ENCODE results near the gene TFR2.
"Not testable (repeated sequence)": the region's sequence is repeated elsewhere in the genome, so short reads cannot be mapped to it uniquely, and the experiment has no call there.

TFR2 gene

DNA sequence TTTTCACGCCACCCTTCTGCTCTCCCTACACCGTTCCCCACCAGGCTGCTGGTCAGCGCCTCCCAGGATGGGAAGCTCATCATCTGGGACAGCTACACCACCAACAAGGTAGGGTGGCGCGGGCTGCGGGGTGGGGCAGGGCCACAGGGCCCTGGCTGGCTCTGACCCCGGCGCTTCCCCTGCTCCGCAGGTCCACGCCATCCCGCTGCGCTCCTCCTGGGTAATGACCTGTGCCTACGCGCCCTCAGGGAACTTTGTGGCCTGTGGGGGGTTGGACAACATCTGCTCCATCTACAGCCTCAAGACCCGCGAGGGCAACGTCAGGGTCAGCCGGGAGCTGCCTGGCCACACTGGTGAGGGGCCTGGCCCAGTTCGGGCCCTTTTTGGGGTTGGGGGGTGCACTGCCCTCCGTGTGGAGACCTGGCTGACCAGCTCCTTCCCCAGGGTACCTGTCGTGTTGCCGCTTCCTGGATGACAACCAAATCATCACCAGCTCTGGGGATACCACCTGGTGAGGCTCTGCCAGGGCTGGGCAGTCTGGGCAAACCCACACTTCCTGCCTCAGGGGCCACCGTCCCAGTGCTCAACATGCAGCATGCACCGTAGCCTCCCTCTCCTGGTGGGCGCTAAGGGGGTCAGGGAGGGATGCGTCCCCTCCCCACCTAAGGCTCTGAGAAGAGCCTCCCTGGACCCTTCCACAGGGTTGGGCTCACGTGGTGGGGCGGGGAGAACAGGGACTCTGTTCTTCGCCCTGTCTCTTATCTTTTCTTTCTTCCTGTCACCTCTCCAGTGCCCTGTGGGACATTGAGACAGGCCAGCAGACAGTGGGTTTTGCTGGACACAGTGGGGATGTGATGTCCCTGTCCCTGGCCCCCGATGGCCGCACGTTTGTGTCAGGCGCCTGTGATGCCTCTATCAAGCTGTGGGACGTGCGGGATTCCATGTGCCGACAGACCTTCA, 36.2 kb upstream of the TFR2 start:
- no peak for DNase-seq

GRCh38 chr7:100676501-100677306, 35.4 kb upstream of the TFR2 start:
- no peak for DNase-seq

- peak; percentile 70 for DNase-seq
Measured at GRCh38 chr7:100675581-100676350, 34.4 kb upstream of the TFR2 start.

DNA sequence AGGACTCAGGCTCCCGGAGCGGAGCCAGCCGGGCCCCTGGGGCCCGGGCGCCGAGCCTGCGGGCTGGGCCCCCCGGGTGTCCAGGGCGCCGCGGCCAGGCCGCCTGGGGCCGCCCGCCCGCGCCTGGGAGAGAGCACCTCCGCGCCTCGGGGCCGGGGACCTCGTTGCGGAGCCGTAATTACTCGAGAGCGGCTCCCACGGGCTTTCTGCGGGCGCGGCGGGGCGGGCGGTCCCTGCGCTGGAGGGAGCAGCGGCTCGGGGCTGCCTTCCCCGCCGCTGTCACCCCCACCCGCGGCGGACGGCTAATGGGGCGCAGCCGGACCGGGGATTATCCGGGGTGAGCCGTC, 33.7 kb upstream of the TFR2 start:
- peak; percentile 52 for DNase-seq

DNA sequence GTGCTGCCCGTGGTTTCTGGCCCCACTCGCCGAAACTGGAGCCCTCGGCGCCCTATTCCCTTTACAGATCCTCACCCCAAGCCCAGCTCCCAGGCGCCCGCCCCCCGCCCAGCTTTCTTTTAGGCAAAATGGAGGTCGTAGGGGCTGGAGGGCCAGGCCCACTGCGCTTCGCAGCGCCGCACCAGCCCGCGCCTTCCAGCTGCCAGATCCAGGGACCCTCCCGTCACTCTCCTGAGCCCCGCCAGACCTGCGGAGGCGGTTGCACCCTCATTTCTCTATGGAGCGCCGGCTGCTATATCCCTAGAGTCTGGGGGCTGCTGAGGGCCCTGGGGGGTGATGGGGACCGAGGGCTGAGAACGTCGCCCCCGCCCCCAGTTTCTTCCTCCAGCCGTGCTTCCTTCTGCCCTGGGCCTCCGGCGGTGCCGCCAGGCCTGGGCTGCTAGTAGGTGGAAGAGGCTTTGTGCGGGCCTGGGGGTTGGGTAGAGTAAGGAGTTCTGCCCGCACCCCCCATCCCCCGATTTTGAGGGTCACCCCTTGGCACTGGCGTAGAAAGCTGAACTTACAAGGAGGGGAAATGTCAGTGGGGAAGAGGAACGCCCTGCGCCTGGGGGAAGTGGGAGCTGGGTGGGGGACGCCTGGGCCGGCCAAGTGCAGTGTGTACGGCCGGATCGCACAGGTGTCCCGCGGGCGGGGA, 33.2 kb upstream of the TFR2 start:
- DNase-seq = no peak

- peak; percentile 45 for DNase-seq
Measured at GRCh38 chr7:100673942-100674410, 32.6 kb upstream of the TFR2 start.

- DNase-seq = peak; percentile 99
Measured at GRCh38 chr7:100673302-100673941, 32.1 kb upstream of the TFR2 start, which contains the start of gene GNB2. TSS of gene GNB2 (plus strand) at chr7:100673740. CDS start at chr7:100676266, 2,526 bp downstream.

DNA sequence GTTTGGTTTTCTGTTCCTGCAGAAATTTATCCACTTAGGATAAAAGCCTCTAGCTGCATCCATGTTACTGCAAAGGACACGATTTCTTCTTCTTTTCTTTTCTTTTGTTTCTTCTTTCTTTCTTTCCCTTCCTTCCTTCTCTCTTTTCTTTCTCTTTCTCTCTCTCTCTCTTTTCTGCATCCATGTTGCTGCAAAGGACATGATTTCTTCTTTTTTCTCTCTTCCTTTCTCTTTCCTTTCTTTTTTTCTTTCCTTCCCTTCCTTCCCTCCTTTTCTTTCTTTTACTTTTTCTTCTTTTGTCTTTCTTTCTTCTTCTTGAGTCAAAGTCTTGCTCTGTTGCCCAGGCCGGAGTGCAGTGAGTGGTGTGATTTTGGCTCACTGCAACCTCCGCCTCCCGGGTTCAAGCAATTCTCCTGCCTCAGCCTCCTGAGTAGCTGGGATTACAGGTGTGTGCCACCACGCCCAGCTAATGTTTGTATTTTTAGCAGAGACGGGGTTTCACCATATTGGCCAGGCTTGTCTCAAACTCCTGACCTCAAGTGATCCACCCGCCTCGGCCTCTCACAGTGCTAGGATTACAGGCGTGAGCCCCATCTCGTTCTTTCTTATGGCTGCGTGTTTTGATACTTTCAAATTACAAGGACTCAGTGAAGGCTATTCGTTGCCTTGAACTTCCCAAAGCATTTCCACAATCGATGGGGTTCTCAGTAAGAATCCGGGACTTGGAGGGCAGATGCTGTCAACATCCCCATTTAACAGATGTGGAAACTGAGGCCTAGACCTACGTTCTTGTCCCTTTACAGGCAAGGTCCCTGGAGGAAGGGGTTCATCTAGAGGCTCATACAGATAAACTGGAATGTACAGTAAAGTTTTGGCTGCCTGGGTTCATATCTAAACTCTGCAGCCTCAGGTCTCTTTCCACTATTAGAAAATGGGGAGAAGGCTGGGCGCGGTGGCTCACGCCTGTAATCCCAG, 30.3 kb upstream of the TFR2 start:
- no peak for DNase-seq

- no peak for DNase-seq
Measured at GRCh38 chr7:100670074-100670473, 28.7 kb upstream of the TFR2 start.

DNA sequence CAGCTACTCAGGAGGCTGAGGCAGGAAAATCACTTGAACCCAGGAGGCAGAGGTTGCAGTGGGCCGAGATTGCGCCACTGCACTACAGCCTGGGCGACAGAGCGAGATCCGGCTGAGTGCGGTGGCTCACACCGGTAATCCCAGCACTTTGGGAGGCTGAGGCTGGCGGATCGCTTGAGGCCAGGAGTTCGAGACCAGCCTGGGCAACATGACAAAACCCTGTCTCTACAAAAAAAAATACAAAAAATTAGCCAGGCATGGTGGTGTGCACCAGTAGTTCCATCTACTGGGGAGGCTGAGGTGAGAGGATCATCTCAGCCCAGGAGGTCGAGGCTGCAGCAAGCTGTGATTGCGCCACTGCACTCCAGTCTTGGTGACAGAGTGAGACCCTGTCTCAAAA, 27.8 kb upstream of the TFR2 start:
- DNase-seq = not testable (repeated sequence)

DNA sequence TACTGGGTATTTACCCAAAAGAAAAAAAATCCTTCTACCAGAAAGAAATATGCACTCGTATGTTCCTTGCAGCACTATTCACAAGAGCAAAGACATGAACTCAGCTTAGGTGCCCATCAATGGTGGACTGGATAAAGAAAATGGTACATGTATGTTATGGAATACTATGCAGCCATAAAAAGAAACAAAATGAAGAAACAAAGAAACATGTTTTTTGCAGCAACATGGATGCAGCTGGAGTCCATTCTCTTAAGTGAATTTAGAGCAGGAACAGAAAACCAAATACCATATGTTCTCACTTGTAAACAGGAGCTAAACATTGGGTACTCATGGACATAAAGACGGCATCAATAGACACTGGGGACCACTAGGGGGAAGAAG, 26.7 kb upstream of the TFR2 start:
- DNase-seq = no peak

DNA sequence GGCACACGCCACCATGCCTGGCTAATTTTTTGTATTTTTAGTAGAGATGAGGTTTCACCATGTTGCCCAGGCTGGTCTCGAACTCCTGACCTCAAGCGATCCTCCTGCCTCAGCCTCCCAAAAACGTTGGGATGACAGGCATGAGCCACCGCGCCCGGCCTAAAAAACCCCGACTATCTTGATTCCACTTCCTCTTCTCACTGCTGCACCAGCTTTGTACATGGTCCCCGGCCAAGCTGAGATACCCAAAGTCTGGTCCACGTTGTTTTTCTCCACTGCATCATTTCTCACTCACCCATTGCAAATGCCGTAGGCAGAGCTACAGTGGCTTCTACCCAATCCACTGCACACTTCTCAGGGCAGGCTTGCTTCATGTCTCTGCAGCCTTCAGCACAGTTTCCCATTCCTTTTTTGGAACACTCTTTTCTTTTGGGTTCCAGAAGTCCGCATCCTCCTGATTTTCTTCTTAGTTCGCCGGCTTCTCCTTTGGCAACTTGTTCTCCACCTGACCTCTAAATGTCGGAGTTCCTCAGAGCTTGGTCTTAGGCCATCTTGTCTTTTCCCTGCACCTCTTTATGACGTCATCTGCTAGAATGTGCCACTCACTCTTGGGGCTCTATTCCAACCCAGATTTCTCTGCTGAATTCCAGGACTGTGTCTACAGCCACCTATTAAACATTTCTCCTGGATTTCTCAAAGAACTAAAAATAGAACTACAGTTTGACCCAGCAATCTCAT, 26.1 kb upstream of the TFR2 start:
- DNase-seq = no peak

- DNase-seq = no peak
Measured at GRCh38 chr7:100665168-100665726, 23.9 kb upstream of the TFR2 start.

GRCh38 chr7:100662194-100662776, 20.9 kb upstream of the TFR2 start:
- not testable (repeated sequence) for DNase-seq

- peak; percentile 62 for DNase-seq
Measured at GRCh38 chr7:100655908-100656674, 14.7 kb upstream of the TFR2 start, which contains the start of gene ACTL6B. TSS of gene ACTL6B (minus strand) at chr7:100656448. CDS start at chr7:100656354, 94 bp downstream.

GRCh38 chr7:100654908-100655831, 13.8 kb upstream of the TFR2 start:
- no peak for DNase-seq
